HG03457 (cell line): ENCODE data around the gene NOMO2.
"Not testable (repeated sequence)": the region's sequence is repeated elsewhere in the genome, so short reads cannot be mapped to it uniquely, and the experiment has no call there.

Experiments used
- ATAC-seq: cut with Tn5 transposase; IDR thresholded peaks from one replicate; pipeline ENCODE4 v1.9.1; 2021; ENCODE audit warnings: moderate number of reproducible peaks; ENCODE audit not compliant: unreplicated experiment

Gene NOMO2

GRCh38 chr16:18561727-18562314 is at the start of gene NOMO2:
NOMO2 (minus strand) TSS chr16:18562097; CDS start chr16:18562040, 57 bp downstream.
- peak; percentile 89 for ATAC-seq

- ATAC-seq: not testable (repeated sequence)
Measured at GRCh38 chr16:18610147-18610803, 48.4 kb upstream of the NOMO2 start.

- ATAC-seq: not testable (repeated sequence)
Measured at GRCh38 chr16:18608271-18608670, 46.4 kb upstream of the NOMO2 start.

- ATAC-seq: not testable (repeated sequence)
Measured at GRCh38 chr16:18603572-18604246, 41.8 kb upstream of the NOMO2 start.

GRCh38 chr16:18598582-18598981 is 36.7 kb upstream of the NOMO2 start:
- ATAC-seq: not testable (repeated sequence)

- not testable (repeated sequence) for ATAC-seq
Measured at GRCh38 chr16:18597734-18598133, 35.8 kb upstream of the NOMO2 start.

GRCh38 chr16:18597319-18597718 is 35.4 kb upstream of the NOMO2 start:
- ATAC-seq: not testable (repeated sequence)

GRCh38 chr16:18595796-18596195 is 33.9 kb upstream of the NOMO2 start:
- not testable (repeated sequence) for ATAC-seq

- not testable (repeated sequence) for ATAC-seq
Measured at GRCh38 chr16:18594880-18595279, 33.0 kb upstream of the NOMO2 start.

- ATAC-seq: not testable (repeated sequence)
Measured at GRCh38 chr16:18593904-18594303, 32.0 kb upstream of the NOMO2 start.

- ATAC-seq: not testable (repeated sequence)
Measured at GRCh38 chr16:18592982-18593381, 31.1 kb upstream of the NOMO2 start.

GRCh38 chr16:18591908-18592307 is 30.0 kb upstream of the NOMO2 start:
- ATAC-seq: not testable (repeated sequence)

- not testable (repeated sequence) for ATAC-seq
Measured at GRCh38 chr16:18591441-18591840, 29.5 kb upstream of the NOMO2 start.

GRCh38 chr16:18589806-18590205 is 27.9 kb upstream of the NOMO2 start:
- not testable (repeated sequence) for ATAC-seq

- not testable (repeated sequence) for ATAC-seq
Measured at GRCh38 chr16:18586560-18587540, 25.0 kb upstream of the NOMO2 start.

- not testable (repeated sequence) for ATAC-seq
Measured at GRCh38 chr16:18585789-18586188, 23.9 kb upstream of the NOMO2 start.

GRCh38 chr16:18582902-18583301 is 21.0 kb upstream of the NOMO2 start:
- ATAC-seq: no peak

- ATAC-seq: not testable (repeated sequence)
Measured at GRCh38 chr16:18580396-18580795, 18.5 kb upstream of the NOMO2 start.

- ATAC-seq: not testable (repeated sequence)
Measured at GRCh38 chr16:18579261-18579660, 17.4 kb upstream of the NOMO2 start.

- not testable (repeated sequence) for ATAC-seq
Measured at GRCh38 chr16:18577942-18578341, 16.0 kb upstream of the NOMO2 start.

- not testable (repeated sequence) for ATAC-seq
Measured at GRCh38 chr16:18575945-18576344, 14.0 kb upstream of the NOMO2 start.
